SK-N-MC (cell line): ENCODE results near the gene SELP.

Experiments used
- EZH2 ChIP-seq: fragments of 200-600 bp; sonication (generic); IDR thresholded peaks from one replicate; pipeline ENCODE4 v1.6.1; 2017; ENCODE audit warnings: antibody characterized with exemption
- FOXP2 ChIP-seq: optimal IDR thresholded peaks from 2 replicates; pipeline ENCODE3; 2011; ENCODE audit warnings: mild to moderate bottlenecking, moderate library complexity; ENCODE audit not compliant: insufficient read depth; ENCODE audit errors: extremely low read length, control extremely low read depth
- POLR2AphosphoS5 ChIP-seq: IDR thresholded peaks from 2 replicates; pipeline ENCODE4 v1.6.1; 2012; ENCODE audit warnings: mild to moderate bottlenecking, low read depth, low read length, borderline replicate concordance

- TF ChIP-seq EZH2 = no peak
- no peak for TF ChIP-seq POLR2AphosphoS5
- no peak for TF ChIP-seq FOXP2
Observed at GRCh38 chr1:169650551-169650950, 20.6 kb upstream of the SELP start.
